GM21529 (cell line): ENCODE data around the gene PIP4K2C.
"Not testable (repeated sequence)": the region's sequence is repeated elsewhere in the genome, so short reads cannot be mapped to it uniquely, and the experiment has no call there.

ENCODE experiments used
- ATAC-seq: cut with Tn5 transposase; IDR thresholded peaks from one replicate; pipeline ENCODE4 v1.9.1; 2021; ENCODE audit not compliant: unreplicated experiment

PIP4K2C gene

DNA sequence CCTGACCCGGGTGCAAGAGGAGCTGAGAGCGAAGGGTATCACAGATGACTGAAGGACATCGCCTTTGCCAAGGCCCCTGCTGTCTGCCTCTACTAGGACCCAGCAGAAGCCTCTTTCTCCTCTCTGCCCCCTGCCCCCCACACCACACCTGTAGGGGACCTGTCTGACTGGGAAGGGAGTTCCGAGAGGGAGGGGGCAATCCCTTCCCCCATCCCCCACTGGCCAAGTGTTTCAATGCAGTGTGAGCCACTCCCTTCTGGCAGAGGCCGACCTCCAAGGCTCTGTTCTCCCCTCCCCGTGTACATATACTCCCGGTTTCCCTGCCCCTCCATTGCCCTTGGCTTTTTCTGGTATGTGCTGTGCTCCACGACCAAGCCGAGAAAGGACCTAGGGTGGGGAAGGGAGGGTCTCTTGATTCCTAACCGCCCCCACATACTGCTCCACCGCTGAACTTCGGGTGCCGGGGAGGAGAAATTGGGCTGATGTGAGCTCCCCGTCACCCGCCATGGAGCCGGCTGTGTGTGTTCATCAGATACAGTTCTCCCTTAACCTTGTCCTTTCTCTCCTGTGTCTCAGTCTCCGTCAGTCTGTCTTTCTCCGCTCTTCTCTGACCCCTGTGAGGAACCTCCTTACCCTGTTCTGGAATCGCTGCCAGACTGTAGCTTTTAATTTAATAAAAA lies 18.2 kb downstream of the PIP4K2C start:
- no peak for ATAC-seq

DNA sequence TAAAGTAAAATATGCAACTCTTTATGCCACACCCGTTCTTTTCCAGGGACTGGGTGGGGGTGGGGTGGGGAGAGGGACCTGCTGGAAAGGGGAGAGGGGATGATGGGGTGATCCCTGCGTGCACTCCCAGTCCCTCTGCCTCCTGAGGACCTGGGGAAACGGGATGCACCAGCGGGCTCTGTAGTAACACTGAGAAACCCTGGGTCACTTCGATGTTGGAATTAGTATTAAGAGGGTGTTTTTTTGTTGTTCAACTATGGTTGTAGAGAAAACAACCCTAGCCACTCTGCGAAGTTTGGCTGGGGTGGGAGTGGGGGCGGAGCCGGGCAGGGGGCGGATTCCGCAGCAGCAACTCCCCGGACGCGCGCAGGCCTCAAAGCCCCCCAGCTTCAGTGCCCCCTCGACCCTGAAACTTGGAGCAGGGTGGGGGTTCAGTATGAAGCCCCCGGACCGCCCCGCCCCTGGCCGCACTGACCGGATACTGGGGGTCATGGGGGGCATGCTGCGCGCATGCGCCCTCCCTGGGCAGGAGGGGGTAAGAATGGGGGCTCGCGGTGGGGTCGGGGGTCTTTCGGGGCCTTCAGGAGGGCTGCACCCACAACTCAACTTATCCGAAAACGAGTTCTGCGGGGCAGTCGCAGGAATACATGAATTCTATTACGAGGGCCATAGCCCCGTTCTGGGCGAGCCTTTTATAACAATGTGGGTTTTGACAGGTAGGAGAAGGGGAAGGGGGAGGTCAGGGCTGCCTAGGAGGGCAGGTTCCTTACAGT lies 19.0 kb downstream of the PIP4K2C start:
- ATAC-seq = no peak

DNA sequence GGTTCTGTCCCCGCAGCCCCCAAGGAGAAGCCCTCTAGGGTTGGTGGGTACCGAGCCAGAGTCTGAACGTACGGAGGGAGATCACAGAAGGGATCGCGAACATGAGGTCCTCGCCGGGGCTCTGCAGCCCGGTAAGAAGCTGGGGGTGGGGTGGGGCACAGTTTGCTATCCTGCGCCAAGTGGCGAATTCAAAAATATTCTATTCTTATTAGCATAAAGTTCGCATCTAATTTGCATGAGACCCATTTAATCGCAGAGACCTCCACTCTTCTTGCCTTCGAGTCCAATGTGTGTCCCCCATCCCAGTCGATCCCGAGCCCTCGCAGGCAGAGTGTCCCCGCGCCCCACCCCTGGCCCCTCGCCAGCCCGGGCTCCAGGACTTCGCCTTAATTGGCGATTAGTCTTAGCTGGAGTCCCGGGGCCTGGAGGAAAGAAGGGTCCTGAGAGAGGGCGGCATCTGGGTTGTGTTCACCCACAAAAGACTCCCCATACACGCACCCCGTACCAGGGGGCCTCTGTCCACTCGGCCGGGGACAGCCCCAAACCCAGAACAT lies 19.6 kb downstream of the PIP4K2C start:
- no peak for ATAC-seq

DNA sequence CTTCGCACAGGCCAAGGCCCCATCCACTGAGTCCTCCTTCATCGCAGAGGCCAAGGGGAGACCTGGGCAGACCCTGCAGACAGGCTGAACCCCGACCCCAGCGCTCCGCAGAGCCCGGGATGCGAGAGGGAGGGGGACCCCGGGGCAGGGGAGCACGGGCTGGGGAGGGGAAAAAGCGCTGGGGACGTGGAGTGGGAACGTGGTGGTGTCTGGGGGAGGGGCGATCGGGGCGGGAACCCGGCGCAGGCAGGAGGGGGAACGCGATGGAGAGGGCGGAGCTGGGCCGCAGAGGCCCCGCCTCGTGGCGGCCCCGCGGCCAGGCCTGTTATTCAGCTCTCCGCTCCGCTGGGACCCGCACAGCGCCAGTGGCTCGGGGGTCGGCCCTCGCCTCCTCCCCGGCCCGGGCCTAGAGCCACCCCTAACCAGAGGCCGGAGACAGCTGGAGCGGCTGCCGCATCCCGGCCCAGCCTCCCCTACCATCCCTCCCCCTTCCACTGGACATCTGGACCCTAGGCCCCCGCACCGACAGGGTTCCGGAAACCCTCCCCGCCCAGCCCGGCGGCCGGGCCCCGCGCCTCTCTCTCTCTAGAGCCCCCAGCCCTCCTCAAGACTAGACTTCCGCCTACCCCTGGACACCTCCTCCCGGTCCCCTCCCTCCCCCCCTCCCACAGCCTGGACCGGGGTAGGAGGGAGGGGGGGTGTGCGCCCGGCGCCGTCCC lies 20.3 kb downstream of the PIP4K2C start, which contains the start of gene ARHGEF25:
TSS of gene ARHGEF25 (plus strand) at position 328 of the 719 bp plus-strand sequence. CDS start 460 bp downstream, outside the sequence.
- ATAC-seq = peak; percentile 39

DNA sequence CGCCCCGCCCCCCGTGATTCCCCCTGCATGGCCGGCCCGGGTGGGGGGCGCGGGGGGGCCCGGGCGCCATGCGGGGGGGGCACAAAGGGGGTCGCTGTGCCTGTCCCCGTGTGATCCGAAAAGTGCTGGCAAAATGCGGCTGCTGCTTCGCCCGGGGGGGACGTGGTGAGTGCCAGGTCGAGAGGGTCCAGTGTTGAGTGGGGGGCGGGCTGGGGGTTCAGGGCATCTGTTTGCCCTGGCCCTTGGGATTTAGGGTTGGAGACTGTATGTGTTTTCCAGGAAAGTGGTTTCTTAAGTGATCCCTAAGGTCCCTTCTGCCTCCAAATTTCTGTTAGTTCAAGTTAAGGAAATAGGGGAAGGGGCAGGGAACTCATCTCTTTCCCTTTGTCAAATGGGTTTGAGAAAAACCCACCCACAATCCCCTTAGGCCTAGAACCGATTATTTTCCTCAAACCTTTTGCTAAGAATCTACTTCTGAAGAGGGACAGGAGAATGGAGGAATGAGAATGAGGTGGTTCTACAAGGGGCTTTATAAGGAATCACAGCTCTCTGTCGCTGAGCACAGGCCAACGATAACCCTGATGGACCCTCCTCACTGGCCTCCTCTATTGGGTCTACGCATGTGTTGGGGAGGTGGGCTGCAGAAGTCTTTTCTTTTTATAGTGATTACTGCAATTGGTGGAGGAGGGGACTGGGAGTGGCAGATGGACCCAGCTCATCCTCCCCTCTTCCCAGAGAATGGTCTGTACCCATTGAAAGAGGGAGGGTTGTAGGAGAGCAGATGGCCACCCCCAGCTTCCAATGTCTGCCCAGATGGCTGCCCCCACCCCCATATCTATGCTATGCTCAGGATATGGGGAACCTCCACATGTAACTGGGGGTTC lies 21.1 kb downstream of the PIP4K2C start:
- no peak for ATAC-seq

DNA sequence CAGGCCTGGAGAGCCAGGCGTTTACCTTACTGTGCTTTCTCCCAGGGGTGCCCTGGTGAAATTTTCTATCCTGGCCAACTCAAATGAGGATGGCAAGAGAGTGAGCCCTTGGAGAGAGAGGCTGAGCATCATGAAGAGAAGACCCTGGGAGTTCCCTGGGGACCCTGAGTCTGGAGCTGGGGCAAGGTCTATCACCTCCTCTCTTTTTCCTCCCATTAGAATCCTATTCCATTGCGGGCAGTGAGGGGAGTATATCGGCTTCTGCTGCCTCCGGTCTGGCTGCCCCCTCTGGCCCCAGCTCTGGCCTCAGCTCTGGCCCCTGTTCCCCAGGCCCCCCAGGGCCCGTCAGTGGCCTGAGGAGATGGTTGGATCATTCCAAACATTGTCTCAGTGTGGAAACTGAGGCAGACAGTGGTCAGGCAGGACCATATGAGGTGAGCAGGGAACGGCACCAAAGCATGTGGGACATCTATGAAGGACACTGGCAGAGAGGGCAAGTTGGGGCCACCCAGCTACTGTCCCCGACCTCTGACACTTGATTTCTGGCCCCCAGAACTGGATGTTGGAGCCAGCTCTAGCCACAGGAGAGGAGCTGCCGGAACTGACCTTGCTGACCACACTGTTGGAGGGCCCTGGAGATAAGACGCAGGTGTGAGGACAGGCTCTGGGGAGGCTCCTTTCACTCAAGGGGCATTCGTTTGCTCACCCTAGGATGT lies 21.9 kb downstream of the PIP4K2C start:
- no peak for ATAC-seq

DNA sequence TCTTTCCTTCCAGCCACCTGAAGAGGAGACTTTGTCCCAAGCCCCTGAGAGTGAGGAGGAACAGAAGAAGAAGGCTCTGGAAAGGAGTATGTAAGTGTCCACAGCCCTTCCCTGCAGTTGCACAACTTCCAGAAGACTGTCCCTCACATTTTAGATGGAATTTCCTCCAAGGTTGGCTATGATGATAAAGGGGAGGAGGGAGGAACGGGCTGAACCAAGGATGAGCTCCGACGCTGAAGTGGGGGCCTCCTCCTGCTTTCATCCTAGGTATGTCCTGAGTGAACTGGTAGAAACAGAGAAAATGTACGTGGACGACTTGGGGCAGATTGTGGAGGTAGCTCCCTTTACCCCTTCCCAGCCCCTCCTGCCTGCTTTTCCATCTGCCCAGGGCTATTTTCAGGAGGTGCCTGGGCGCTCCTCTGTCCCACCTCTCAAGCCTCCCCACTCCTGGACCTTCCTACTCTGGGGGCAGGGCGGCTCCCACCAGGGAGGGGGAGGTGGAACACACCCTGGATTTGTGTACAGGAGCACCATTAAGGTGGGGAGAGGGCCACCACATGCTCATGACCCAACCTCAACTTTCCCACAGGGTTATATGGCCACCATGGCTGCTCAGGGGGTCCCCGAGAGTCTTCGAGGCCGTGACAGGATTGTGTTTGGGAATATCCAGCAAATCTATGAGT lies 22.6 kb downstream of the PIP4K2C start:
- no peak for ATAC-seq

DNA sequence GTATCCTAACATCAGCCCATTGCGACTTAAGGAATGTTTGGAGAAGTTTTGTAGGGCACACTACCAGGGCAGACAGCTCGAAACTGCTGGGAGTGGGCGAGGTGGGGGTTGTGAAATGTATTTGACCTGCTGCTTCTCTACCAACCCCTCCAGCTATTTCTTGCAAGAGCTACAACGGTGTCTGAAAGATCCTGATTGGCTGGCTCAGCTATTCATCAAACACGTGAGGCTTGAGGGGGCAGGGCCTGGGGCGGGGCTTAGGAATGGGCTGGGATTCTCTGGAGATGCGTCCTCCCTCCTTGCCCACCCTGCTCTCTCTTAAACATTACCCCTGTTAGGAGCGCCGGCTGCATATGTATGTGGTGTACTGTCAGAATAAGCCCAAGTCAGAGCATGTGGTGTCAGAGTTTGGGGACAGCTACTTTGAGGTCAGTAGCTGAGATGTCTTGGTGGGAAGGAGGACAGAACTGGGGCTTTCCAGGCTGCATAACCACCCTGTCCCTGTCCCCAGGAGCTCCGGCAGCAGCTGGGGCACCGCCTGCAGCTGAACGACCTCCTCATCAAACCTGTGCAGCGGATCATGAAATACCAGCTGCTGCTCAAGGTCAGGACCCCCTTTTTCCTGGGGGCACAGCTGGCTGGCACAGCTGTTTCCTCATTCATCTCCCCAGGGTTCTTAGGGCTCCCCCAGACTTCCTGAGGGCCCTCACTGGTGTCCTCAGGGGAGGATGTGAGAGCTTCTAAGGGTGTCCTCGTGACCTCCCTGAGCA lies 23.4 kb downstream of the PIP4K2C start:
- peak; percentile 56 for ATAC-seq

DNA sequence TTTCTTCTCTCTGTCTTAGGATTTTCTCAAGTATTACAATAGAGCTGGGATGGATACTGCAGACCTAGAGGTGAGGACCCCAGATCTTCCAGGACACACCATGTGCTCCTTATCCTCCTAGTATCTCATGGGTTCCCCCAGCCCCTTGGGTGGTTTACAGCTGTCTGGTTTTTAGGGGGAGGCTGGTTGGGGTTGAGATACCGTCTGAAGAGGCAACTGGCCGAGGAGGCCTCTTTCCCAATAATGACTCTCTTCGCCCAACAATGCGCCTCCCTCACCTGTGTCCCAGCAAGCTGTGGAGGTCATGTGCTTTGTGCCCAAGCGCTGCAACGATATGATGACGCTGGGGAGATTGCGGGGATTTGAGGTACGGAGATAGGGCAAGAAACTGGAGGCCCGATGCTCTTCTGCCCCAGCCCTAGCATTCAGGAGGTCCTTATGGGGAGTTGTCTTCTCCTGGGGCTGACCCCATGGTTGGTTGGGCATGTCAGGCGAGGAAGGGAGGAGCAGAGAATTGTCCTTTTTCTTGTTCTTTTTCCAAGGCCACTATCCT lies 24.0 kb downstream of the PIP4K2C start:
- no peak for ATAC-seq

DNA sequence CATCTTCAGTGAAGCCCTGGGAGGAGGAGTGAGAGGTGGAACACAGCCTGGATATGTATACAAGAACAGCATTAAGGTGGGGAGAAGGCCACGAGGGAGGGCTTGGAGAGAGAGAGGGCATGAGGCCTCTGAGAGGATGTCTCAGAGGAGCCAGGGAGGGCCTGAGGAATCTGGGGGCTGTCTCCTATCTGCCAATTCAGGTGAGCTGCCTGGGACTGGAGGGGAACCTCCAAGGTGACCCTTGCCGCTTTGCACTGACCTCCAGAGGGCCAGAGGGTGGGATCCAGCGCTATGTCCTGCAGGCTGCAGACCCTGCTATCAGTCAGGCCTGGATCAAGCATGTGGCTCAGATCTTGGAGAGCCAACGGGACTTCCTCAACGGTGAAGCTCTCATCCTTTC lies 24.6 kb downstream of the PIP4K2C start:
- ATAC-seq = no peak

DNA sequence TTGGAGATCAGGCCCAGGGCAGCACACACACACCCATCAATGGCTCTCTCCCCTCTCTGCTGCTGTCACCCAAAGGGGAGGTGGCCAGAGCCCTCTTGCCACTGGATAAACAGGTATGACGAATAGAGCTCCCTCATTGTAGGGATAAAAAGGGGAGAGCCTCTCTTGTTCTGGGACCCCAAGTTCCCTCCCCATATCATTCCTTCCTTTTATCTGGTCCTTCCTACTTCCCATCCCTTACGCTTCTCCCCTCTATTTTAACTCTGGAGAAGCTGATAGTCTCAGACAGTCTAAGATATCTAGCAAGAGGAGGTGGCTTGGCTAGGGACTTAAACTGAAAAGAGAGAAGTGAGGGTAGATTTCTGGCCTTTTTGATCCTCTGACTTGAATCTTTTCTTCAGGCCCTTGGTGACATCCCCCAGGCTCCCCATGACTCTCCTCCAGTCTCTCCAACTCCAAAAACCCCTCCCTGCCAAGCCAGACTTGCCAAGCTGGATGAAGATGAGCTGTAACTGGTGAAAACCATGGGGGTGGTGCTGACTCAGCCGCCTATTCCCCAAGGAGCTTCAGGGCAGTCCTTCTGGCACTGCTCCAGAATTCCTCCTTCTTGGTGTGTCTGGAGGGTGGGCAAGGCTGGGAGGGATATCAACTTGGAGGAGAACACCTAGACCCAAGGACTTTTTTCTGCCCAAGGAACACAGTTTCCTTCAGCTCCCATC lies 25.6 kb downstream of the PIP4K2C start:
- no peak for ATAC-seq

DNA sequence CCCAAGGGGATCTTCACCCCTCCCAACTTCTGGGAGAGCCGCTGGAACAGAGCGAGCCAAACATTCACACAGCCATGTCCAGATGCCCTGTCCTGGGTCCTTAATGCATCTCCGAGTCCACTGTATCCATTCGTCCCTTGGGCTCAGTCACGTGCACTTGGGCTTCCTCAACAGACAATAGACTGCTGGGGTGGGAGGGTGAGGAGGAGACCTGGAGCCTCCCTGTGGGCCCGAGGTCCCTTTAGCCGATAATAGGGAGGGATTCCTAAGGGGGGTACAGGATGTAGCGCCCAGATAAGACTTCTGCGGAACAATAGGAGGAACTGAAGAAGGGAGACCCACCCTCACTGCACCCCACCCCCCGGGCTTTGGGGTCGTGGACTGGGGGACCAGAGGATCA lies 26.9 kb downstream of the PIP4K2C start:
- no peak for ATAC-seq

DNA sequence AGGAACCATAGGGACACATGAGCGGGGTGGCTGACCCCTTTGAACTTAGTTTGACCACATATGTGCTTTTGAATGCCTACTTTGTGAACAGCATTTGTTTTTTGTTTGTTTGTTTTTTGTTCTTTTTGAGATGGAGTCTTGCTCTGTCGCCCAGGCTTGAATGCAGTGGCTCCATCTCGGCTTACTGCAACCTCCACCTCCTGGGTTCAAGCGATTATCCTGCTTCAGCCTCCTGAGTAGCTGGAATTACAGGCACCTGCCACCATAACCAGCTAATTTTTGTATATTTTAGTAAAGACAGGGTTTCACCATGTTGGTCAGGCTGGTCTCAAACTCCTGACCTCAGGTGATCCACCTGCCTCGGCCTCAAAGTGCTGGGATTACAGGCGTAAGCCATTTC lies 27.4 kb downstream of the PIP4K2C start:
- not testable (repeated sequence) for ATAC-seq

DNA sequence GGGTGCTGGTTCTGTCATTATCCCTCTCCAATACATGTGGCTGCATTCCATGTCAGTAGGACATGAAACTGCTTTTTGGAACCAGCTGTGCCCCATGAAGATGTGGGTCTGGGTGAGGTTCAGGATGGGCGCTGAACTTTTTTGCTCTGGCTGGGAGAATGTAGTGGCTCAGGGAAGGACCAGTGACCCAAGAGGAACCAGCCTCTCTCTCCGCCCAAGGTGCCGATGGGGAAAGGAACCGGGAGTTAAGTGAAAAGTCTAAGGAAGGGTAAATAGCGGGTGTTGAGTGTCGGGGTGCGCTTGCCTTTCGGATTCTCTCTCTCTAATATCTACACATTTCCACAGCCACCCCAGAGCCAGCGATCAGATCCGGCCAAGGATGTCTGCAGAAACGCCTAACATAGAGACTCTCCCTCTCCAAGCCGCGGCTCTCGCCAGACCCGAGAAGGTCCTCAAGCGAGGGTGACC lies 28.0 kb downstream of the PIP4K2C start:
- no peak for ATAC-seq

DNA sequence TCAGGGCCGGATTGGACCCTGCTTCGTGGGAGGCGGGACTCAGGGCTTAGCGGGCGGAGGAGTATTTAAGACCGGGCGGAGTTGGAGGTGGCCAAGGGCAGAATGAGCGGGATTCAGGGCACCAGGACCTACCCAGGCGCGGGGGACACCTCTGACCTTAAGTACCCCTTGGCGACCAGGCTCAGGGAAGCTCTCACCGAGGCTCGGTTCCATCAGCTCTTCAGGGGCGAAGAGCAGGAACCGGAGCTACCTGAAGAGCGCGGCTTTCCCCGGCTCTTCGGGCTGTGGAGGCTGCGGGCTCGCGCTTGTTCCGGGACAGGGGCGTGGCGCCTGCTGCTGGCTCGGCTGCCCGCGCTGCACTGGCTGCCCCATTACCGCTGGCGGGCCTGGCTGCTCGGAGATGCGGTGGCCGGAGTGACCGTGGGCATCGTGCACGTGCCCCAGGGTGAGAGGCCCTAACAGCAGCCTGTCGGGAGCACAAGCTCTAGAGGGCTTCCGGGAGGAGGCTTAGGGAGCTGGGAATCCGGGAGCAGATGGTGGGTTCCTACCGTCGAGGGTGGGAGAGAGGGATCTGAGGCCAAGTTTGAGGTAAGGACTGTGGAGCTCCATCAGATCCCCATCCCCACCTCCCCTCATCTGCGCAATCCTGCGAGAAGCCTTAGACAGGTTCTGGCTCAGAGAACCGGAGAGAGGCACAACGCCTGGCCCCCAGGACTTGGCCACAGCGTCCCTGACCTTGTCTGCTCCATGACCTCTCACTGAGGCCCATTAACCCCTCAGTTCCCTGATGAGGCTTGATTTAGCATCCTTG lies 28.6 kb downstream of the PIP4K2C start:
- no peak for ATAC-seq

DNA sequence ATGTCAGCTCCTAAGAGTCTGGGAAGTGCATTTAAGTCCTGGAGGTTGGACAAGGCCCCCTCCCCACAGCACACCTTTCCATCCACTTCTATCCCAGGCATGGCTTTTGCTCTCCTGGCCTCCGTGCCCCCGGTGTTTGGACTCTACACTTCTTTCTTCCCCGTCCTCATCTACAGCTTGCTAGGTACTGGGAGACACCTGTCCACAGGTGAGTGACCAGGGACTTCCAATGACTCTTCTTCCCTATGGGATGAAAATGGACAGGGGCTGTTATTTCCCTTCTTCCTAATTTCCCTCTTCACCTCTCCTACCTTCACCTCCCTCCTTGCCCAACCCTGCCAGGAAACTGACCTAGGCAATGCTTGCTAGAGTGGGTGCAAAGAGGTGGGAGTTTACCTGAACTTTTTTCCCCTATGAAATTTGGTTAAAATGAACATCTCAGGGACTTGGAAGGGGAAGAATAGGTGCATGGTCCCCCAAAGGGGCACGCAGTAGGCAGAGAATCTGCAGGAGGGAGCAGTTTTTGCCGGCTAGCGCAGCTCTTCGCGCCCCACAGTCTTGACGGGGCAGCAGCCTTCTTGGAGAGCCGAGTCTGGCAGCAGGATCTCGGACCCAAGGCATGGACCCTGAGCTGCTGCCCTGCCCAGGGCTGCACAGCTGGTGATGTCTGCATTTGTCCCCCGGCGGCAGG lies 29.4 kb downstream of the PIP4K2C start:
- ATAC-seq = no peak
